Neural progenitor cell (in vitro differentiated cells): ENCODE results near the gene IDI1.

Experiments
- CTCF ChIP-seq: fragments of 200-600 bp; sonication (generic); IDR thresholded peaks from 2 replicates; pipeline ENCODE4 v1.5.1; 2017; ENCODE audit warnings: antibody characterized with exemption, mild to moderate bottlenecking
- EZH2 ChIP-seq: fragments of 200-600 bp; sonication (generic); IDR thresholded peaks from 2 replicates; pipeline ENCODE4 v1.6.1; 2017; ENCODE audit warnings: antibody characterized with exemption, mild to moderate bottlenecking, moderate library complexity

GRCh38 chr10:1020460-1020859, 28.5 kb downstream of the IDI1 start:
- TF ChIP-seq CTCF, result no peak
- no peak for TF ChIP-seq EZH2
